Naive thymus-derived CD4-positive, alpha-beta T cell (primary cell): ENCODE measurements around the gene MUSTN1. TPM values are rescaled to one million over a fixed set of nuclear protein-coding genes. Genes with fewer than 3 reads are reported as not detected.

Experiments
- ATAC-seq: fragments of 150-1000 bp; cut with Tn5 transposase; 2 replicates; pipeline ENCODE4 v1.10.0; 2021; ENCODE audit warnings: mild to moderate bottlenecking, moderate library complexity
- CTCF ChIA-PET: fragments of 350-600 bp; sonication (Branson Sonifier 250); formaldehyde crosslinking; loops from one replicate; lab custom pipeline; 2021; ENCODE audit warnings: antibody characterized with exemption; lab: Charles Lee
- POLR2A ChIA-PET: fragments of 350-600 bp; sonication (Branson Sonifier 250); formaldehyde crosslinking; loops from one replicate; lab custom pipeline; 2021; ENCODE audit warnings: antibody characterized with exemption, inconsistent platforms; lab: Charles Lee
- DNase-seq, 9 donors: peaks; one replicate each; pipeline versions ENCODE4 v3.0.0 to v3.0.0-alpha.2; 2020 to 2022; ENCODE audit warnings: mixed read lengths in 1 of 9
- H3K27ac ChIP-seq: one replicate; pipeline ENCODE4 v1.7.0; 2013; ENCODE audit warnings: mild to moderate bottlenecking, low read depth, low read length, moderate library complexity
- H3K27me3 ChIP-seq, 2 donors: one replicate each; pipeline ENCODE4 v1.7.0; 2013; ENCODE audit warnings: low read length in 2 of 2, mild to moderate bottlenecking in 2 of 2, moderate library complexity in 2 of 2; ENCODE audit not compliant: control insufficient read depth in 2 of 2, insufficient read depth in 2 of 2
- H3K36me3 ChIP-seq, 3 experiments: 1 replicate in 2 of 3; 2 replicates in 1 of 3; pipeline ENCODE4 v1.7.0; 2013; ENCODE audit warnings: low read length in 3 of 3, mild to moderate bottlenecking in 3 of 3, moderate library complexity in 1 of 3; ENCODE audit not compliant: insufficient read depth in 3 of 3, control insufficient read depth in 2 of 3
- H3K4me1 ChIP-seq, 2 donors: one replicate each; pipeline ENCODE4 v1.7.0; 2013; ENCODE audit warnings: low read length in 2 of 2, mild to moderate bottlenecking in 2 of 2, moderate library complexity in 1 of 2; ENCODE audit not compliant: control insufficient read depth in 2 of 2, insufficient read depth in 2 of 2
- H3K4me3 ChIP-seq: 2 replicates; pipeline ENCODE4 v1.7.0; 2013; ENCODE audit warnings: mild to moderate bottlenecking, low read length
- H3K9me3 ChIP-seq, 3 experiments: 1 replicate in 2 of 3; 2 replicates in 1 of 3; pipeline ENCODE4 v1.7.0; 2013; ENCODE audit warnings: low read length in 3 of 3; ENCODE audit not compliant: control insufficient read depth in 2 of 3
- H3K27ac Mint-ChIP-seq, 9 donors: one replicate each; pipeline ENCODE4 v1.8.0; 2020 to 2022; ENCODE audit warnings: mixed read lengths in 9 of 9, mild to moderate bottlenecking in 8 of 9, moderate library complexity in 5 of 9, inconsistent platforms in 2 of 9
- H3K27me3 Mint-ChIP-seq, 5 donors: one replicate each; pipeline ENCODE4 v1.8.0; 2021 to 2022; ENCODE audit warnings: mixed read lengths in 5 of 5, mild to moderate bottlenecking in 1 of 5
- H3K36me3 Mint-ChIP-seq, 5 donors: one replicate each; pipeline ENCODE4 v1.8.0; 2020 to 2022; ENCODE audit warnings: mixed read lengths in 5 of 5, mild to moderate bottlenecking in 3 of 5, inconsistent platforms in 1 of 5
- H3K4me1 Mint-ChIP-seq, 7 donors: one replicate each; pipeline ENCODE4 v1.8.0; 2020 to 2022; ENCODE audit warnings: mixed read lengths in 7 of 7, mild to moderate bottlenecking in 3 of 7, inconsistent platforms in 1 of 7
- H3K4me3 Mint-ChIP-seq, 10 donors: one replicate each; pipeline ENCODE4 v1.8.0; 2020 to 2022; ENCODE audit warnings: mild to moderate bottlenecking in 10 of 10, mixed read lengths in 10 of 10, moderate library complexity in 6 of 10, inconsistent platforms in 2 of 10
- H3K9me3 Mint-ChIP-seq, 11 donors: one replicate each; pipeline ENCODE4 v1.8.0; 2020 to 2022; ENCODE audit warnings: mixed read lengths in 11 of 11, mild to moderate bottlenecking in 4 of 11, inconsistent platforms in 1 of 11, moderate library complexity in 1 of 11
- intact Hi-C, 2 donors: fragments of 100-400 bp; cut with micrococcal nuclease; formaldehyde crosslinking; loops; one replicate each; pipeline ENCODE4 v1.15.1; 2023
- polyA plus RNA-seq, 2 donors: library from polyadenylated mRNA; unstranded; fragments of 300-500 nt; fragmentation: Illumina TruSeq; gene quantifications; one replicate each; pipeline ENCODE4 v1.2.3, GENCODE V29; 2021
- total RNA-seq, 6 experiments: library from RNA in 5 of 6; stranded (reverse) in 5 of 6; gene quantifications; 1 replicate in 5 of 6; 2 replicates in 1 of 6; pipeline ENCODE4 v1.2.3 and lab custom pipeline; 2021 to 2026

The MUSTN1 gene
- total and polyA plus RNA-seq, 7 experiments from 2014 or later = 0.76 to 10.0 (median 2.6) TPM; not detected in 2

DNA sequence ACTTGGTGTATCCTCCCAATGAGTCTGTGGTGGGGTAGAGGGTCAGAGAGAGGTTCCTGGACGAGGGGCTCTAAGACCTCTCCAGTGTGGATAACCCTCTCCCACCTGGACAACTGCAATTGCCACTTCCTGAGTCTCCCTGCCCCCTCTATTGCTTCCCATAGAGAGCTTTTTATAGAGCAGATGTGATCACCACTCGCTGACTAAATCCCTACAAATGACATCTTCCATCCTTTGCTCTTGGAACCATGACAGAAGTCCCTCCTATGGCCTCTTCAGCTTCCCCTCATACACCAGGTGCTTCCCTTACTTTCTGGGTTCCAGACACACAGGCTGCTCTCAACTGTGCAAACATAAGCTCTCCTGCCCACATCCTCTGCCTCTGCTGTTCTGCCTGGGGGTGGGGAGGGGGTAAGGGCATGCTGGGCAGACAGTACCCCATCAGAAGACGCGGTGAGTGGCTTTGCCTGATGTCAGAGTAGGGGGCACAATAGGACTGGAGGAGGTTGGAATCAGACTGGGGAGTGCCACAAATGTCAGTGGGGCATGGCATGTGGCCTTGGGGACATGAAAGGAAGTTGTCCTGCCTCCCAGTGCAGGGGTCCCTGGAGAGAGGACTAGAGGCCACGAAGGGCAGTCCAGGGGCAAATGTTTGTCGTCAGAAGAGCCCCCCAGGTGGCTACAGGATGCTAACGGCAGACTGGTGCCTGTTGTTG, 25.0 kb downstream of the MUSTN1 start:
- ATAC-seq (no peak), DNase-seq (no peak)
- Histone ChIP-seq H3K36me3 (no peaks in the 10 kb centered on the region), H3K4me1 (no peaks in the 10 kb centered on the region), H3K27me3 (no peaks in the 10 kb centered on the region), H3K4me3 (no peak overlapping the region), H3K27ac (no peak overlapping the region), H3K9me3 (no peaks in the 10 kb centered on the region)
- intact Hi-C loops = no loop called here
- CTCF ChIA-PET = no interaction called here
- no peaks in the 10 kb centered on the region for H3K9me3 Mint-ChIP-seq
- no peaks in the 10 kb centered on the region for H3K36me3 Mint-ChIP-seq
- no peaks in the 10 kb centered on the region for H3K27me3 Mint-ChIP-seq
- H3K4me3 Mint-ChIP-seq = no peak overlapping the region
- peaks cover 5 to 9% (median 7%) of the 10 kb centered on the region in 7 donors for H3K4me1 Mint-ChIP-seq
- H3K27ac Mint-ChIP-seq = peak overlapping the region in 2 of 9 donors; percentile 33 to 36
- POLR2A ChIA-PET = no interaction called here

DNA sequence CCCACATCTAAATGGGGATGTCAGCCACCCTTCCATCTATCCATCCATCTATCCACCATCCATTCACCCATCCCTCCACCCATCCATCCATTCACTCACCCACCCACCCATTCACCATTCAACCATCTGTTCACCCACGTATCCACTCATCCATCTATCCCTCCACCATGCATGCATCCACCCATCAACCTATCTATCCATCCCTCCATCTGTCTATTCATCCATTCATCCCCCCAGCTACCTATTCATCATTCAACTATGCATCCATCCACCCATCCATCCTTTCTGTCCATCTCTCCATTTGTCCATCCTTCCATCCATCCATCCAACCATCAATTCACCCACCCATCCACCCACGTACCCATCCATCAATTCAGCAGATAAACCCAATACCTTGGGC, 25.7 kb downstream of the MUSTN1 start:
- no peak overlapping the region for H3K4me3 Mint-ChIP-seq
- H3K9me3 Mint-ChIP-seq = no peaks in the 10 kb centered on the region
- no peak overlapping the region for H3K27ac Mint-ChIP-seq
- intact Hi-C loops = no loop called here
- POLR2A ChIA-PET = no interaction called here
- H3K36me3 Mint-ChIP-seq = no peaks in the 10 kb centered on the region
- no peak for DNase-seq
- CTCF ChIA-PET = no interaction called here
- Histone ChIP-seq H3K4me1 (no peaks in the 10 kb centered on the region), H3K4me3 (no peak overlapping the region), H3K27ac (no peak overlapping the region), H3K36me3 (no peaks in the 10 kb centered on the region), H3K9me3 (no peaks in the 10 kb centered on the region), H3K27me3 (no peaks in the 10 kb centered on the region)
- peaks cover 5 to 9% (median 7%) of the 10 kb centered on the region in 7 donors for H3K4me1 Mint-ChIP-seq
- H3K27me3 Mint-ChIP-seq = no peaks in the 10 kb centered on the region
- no peak for ATAC-seq

DNA sequence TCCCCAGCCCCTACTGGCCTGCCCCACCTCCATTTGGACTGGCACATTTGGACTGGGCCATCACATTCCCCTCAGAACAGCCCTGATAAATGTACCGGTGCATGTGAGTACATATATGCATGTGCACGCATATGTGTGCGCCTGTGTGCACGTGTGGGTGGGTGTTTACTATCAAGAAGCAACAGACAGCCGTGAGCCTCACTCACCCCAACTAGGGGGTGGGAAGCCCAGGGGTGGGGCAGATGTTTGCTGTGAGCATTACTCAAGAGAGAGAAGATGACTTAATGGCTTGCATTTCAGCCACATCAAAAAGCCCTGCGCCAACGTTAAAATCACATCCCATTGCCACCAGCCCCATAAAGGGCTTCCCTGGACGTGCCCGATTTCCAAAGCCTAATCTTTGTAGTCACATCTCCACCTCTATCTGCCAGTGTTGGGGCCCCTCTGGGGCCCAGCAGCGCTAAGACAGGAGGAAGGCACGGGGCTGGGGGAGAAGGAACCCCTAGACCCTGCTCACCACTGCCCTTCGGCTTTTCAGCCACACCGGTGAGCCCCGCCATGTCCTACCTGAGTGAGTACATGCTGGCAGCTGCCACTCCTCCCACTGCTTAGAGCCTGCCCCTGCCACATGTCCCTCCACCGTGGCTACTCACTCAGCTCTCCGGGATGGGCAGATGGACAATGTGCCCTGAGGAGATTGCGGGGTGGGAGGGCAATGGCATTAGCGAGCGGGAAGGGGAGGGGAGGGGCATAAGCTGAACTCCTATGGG, 29.4 kb downstream of the MUSTN1 start:
- Histone ChIP-seq H3K4me3 (no peak overlapping the region), H3K9me3 (no peaks in the 10 kb centered on the region), H3K27me3 (no peaks in the 10 kb centered on the region), H3K4me1 (no peaks in the 10 kb centered on the region), H3K36me3 (no peaks in the 10 kb centered on the region), H3K27ac (no peak overlapping the region)
- ATAC-seq = no peak
- H3K4me1 Mint-ChIP-seq = peaks cover 3 to 9% (median 6%) of the 10 kb centered on the region in 7 donors
- H3K4me3 Mint-ChIP-seq = no peak overlapping the region
- no peaks in the 10 kb centered on the region for H3K36me3 Mint-ChIP-seq
- H3K9me3 Mint-ChIP-seq = no peaks in the 10 kb centered on the region
- H3K27ac Mint-ChIP-seq = no peak overlapping the region
- intact Hi-C loops = no loop called here
- DNase-seq = no peak
- H3K27me3 Mint-ChIP-seq = no peaks in the 10 kb centered on the region
- CTCF ChIA-PET = no interaction called here
- POLR2A ChIA-PET = no interaction called here

DNA sequence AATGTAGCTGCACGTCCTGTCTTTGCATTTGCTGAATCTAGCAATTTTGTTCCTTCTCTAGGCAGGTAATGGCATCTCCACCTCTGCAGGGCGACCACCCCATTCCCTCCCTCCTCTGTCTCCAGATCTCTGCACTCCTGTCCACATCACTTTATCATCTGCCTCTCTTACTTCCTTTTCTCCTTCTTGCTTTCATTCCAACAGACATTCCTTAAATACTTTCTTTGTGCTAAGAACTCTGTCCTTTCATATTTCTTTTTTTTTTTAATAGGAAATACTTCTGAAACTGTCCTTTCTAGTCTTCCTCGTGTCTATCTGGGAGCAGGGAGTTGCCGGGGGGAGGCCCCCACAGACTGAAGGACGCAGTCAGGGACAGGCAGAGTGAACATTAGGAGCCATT, 33.0 kb downstream of the MUSTN1 start:
- Histone ChIP-seq H3K36me3 (no peaks in the 10 kb centered on the region), H3K4me3 (no peak overlapping the region), H3K9me3 (no peaks in the 10 kb centered on the region), H3K27me3 (no peaks in the 10 kb centered on the region), H3K27ac (no peak overlapping the region), H3K4me1 (no peaks in the 10 kb centered on the region)
- Mint-ChIP-seq H3K4me1 (peaks cover 0 to 8% (median 0%) of the 10 kb centered on the region in 7 donors), H3K9me3 (no peaks in the 10 kb centered on the region), H3K27ac (no peak overlapping the region), H3K36me3 (no peaks in the 10 kb centered on the region), H3K27me3 (peaks cover 0 to 5% (median 0%) of the 10 kb centered on the region in 5 donors), H3K4me3 (no peak overlapping the region)
- ATAC-seq (no peak), DNase-seq (no peak)
- intact Hi-C loops = no loop called here
- POLR2A ChIA-PET = no interaction called here
- CTCF ChIA-PET = no interaction called here

DNA sequence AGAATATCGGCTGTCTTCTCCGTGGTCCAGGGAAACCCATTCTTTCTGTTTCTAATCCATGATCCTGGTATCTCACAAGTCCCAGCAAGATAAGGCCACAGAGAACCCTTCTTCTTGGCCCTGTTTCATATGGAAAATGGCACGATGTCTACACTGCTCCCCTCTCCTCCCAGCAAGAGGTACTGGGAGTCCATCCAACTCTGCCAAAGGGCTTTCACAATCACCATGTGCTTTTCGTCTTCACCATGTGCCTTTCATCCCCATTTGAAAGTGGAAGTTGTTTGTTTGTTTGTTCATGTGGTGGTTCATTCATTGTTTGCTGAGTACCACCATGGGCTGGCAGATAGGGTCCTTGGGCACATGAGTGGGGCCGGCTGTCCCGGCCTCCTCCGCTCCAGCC, 34.7 kb downstream of the MUSTN1 start:
- Histone ChIP-seq H3K36me3 (no peaks in the 10 kb centered on the region), H3K4me3 (no peak overlapping the region), H3K9me3 (no peaks in the 10 kb centered on the region), H3K4me1 (no peaks in the 10 kb centered on the region), H3K27me3 (no peaks in the 10 kb centered on the region), H3K27ac (no peak overlapping the region)
- peaks cover 0 to 8% (median 0%) of the 10 kb centered on the region in 7 donors for H3K4me1 Mint-ChIP-seq
- ChIA-PET POLR2A (no interaction called here), CTCF (no interaction called here)
- no peaks in the 10 kb centered on the region for H3K36me3 Mint-ChIP-seq
- no peak overlapping the region for H3K4me3 Mint-ChIP-seq
- peaks cover 0 to 5% (median 0%) of the 10 kb centered on the region in 5 donors for H3K27me3 Mint-ChIP-seq
- intact Hi-C loops = no loop called here
- DNase-seq (no peak), ATAC-seq (no peak)
- no peaks in the 10 kb centered on the region for H3K9me3 Mint-ChIP-seq
- H3K27ac Mint-ChIP-seq = no peak overlapping the region

DNA sequence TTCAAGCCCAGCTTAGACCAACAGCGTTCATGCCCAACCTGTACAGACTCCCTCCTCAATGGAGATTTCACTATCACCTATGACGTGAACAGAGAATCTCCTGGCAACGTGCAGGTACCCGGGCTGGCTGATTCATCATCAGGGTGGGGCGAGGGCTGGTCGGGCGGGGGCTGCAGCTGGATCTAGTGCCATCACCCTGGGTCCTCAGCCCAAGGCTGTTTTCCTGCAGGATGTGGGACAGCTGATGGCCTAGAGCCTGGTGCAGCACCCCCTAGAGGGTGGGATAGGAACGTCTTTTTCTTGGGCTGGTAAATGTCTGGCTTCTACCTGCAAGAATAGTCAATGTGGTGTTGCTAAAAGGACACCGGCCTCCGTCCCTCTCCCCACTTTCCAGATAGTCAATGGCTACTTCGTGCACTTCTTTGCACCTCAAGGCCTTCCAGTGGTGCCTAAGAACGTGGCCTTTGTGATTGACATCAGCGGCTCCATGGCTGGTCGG, 35.8 kb downstream of the MUSTN1 start:
- intact Hi-C loops = loop anchor here in 1 of 2 donors (2.0 kb wide), 1 partner anchor 56 kb away; no protein-coding TSS in a partner anchor
- H3K4me3 ChIP-seq = no peak overlapping the region
- no peak overlapping the region for H3K27ac ChIP-seq
- H3K27me3 ChIP-seq = no peaks in the 10 kb centered on the region
- H3K9me3 ChIP-seq = no peaks in the 10 kb centered on the region
- H3K36me3 ChIP-seq = no peaks in the 10 kb centered on the region
- DNase-seq (no peak), ATAC-seq (peak; percentile 52)
- H3K27me3 Mint-ChIP-seq = peaks cover 0 to 5% (median 0%) of the 10 kb centered on the region in 5 donors
- no peaks in the 10 kb centered on the region for H3K4me1 ChIP-seq
- ChIA-PET CTCF (no interaction called here), POLR2A (no interaction called here)
- no peaks in the 10 kb centered on the region for H3K9me3 Mint-ChIP-seq
- no peak overlapping the region for H3K4me3 Mint-ChIP-seq
- H3K27ac Mint-ChIP-seq = no peak overlapping the region
- H3K4me1 Mint-ChIP-seq = peaks cover 0 to 8% (median 0%) of the 10 kb centered on the region in 7 donors
- H3K36me3 Mint-ChIP-seq = no peaks in the 10 kb centered on the region
